Fibroblast of lung (primary cell): Measurements from ENCODE around the gene ZNF26. TPM values are rescaled to one million over a fixed set of nuclear protein-coding genes. Genes with fewer than 3 reads are reported as not detected.

Source experiments
- DNase-seq, 2 donors: peaks; one replicate each; pipeline versions ENCODE4 v3.0.0 to v3.0.0-alpha.2; 2010; ENCODE audit warnings: low read depth in 2 of 2
- H2AFZ ChIP-seq: 2 replicates; pipeline ENCODE4 v1.5.1; 2012; ENCODE audit warnings: low read length, control low read depth, inconsistent platforms
- H3K27ac ChIP-seq: 2 replicates; pipeline ENCODE4 v1.5.1; 2011; ENCODE audit warnings: low read length, control low read depth; ENCODE audit not compliant: insufficient read depth
- H3K27me3 ChIP-seq: 2 replicates; pipeline ENCODE4 v1.5.1; 2011; ENCODE audit warnings: mild to moderate bottlenecking, low read length; ENCODE audit not compliant: control insufficient read depth, insufficient read depth
- H3K36me3 ChIP-seq: 2 replicates; pipeline ENCODE4 v1.5.1; 2011; ENCODE audit warnings: low read length; ENCODE audit not compliant: control insufficient read depth, insufficient read depth
- H3K4me1 ChIP-seq: 2 replicates; pipeline ENCODE4 v1.5.1; 2011; ENCODE audit warnings: low read length; ENCODE audit not compliant: control insufficient read depth, insufficient read depth; ENCODE audit errors: extremely low read depth
- H3K4me2 ChIP-seq: 2 replicates; pipeline ENCODE4 v1.5.1; 2011; ENCODE audit warnings: low read length, control low read depth; ENCODE audit not compliant: insufficient read depth; ENCODE audit errors: extremely low read depth
- H3K4me3 ChIP-seq, 4 experiments: fragments of 200-600 bp in 1 of 4; sonication (generic) in 1 of 4; replicated peaks in 1 of 4; 2 replicates each; pipeline ENCODE4 v1.5.1; 2011 to 2016; ENCODE audit warnings: low read length in 4 of 4, low read depth in 3 of 4, mild to moderate bottlenecking in 3 of 4, control low read depth in 2 of 4, inconsistent platforms in 1 of 4, mixed read lengths in 1 of 4; ENCODE audit not compliant: insufficient read depth in 1 of 4; ENCODE audit errors: control extremely low read depth in 1 of 4
- H3K79me2 ChIP-seq: 2 replicates; pipeline ENCODE4 v1.5.1; 2012; ENCODE audit warnings: mild to moderate bottlenecking, low read length, inconsistent platforms; ENCODE audit not compliant: control insufficient read depth, insufficient read depth
- H3K9ac ChIP-seq: 2 replicates; pipeline ENCODE4 v1.5.1; 2011; ENCODE audit warnings: mild to moderate bottlenecking, low read length, control low read depth; ENCODE audit not compliant: insufficient read depth
- H3K9me3 ChIP-seq: 2 replicates; pipeline ENCODE4 v1.5.1; 2012; ENCODE audit warnings: low read depth, low read length; ENCODE audit not compliant: control insufficient read depth, insufficient read depth
- H4K20me1 ChIP-seq: 2 replicates; pipeline ENCODE4 v1.5.1; 2011; ENCODE audit warnings: low read length; ENCODE audit not compliant: control insufficient read depth, insufficient read depth; ENCODE audit errors: extremely low read depth
- EZH2 ChIP-seq: IDR thresholded peaks from 2 replicates; pipeline ENCODE4 v1.5.1; 2012; ENCODE audit warnings: low read length, control low read depth, mild to moderate bottlenecking; ENCODE audit errors: missing control alignments
- polyA plus RNA-seq, 2 donors: library from polyadenylated mRNA; depleted of rRNA in 1 of 2; stranded (reverse) in 1 of 2; unstranded in 1 of 2; fragments of >200 nt; gene quantifications; 2 replicates each; pipeline ENCODE4 v1.2.1, GENCODE V29; 2011 to 2012; ENCODE audit warnings: missing spikeins in 1 of 2
- total RNA-seq: library from RNA; depleted of rRNA; stranded (reverse); fragments of >200 nt; gene quantifications from 2 replicates; pipeline ENCODE4 v1.2.1, GENCODE V29; 2014
- TF ChIP-seq, protein P1 (sequence below), 2 donors: IDR thresholded peaks in 1 of 2; conservative IDR thresholded peaks in 1 of 2; 1 replicate in 1 of 2; 2 replicates in 1 of 2; pipeline ENCODE4 v1.5.1; 2011 to 2012; ENCODE audit warnings: low read length in 2 of 2, control low read depth in 1 of 2, inconsistent platforms in 1 of 2, low read depth in 1 of 2, mild to moderate bottlenecking in 1 of 2

Gene ZNF26
- total and polyA plus RNA-seq, 2 donors (not counting 1 experiment from before 2014, with no cell fraction given): 4.9 to 9.4 TPM

DNA sequence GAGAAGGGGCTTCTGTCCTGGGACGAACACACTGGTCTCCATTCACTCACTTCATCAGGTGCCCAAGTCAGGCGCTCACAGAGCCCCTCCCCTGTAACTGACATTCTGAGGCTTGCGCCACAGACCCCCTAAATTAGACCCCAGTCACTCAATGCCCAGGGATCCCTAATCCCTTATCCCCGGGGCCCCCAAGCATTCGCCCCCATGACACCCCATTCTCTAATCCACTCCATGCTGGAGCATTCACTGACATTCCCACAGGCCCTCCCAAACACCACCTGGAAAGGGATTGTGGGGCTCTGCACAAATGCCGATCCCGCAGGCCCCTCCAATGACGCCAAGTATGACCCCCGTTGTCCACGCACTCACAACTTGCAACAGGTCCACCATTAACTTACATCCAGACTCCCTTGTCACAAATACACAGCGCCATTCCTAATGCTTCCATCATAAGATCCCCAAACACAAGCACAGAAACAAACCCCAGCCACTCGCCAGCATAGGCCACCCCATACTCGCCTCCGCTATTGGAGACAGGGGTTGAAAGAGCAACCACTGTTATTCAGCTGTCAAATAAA, 31.6 kb upstream of the ZNF26 start:
- DNase-seq: peak in 1 of 2 donors; percentile 12
- peaks cover 2% of the 10 kb centered on the region for H3K36me3 ChIP-seq
- H3K4me1 ChIP-seq: no peaks in the 10 kb centered on the region
- H3K9ac ChIP-seq: peak overlapping the region; percentile 54
- TF ChIP-seq EZH2: no peak
- TF ChIP-seq, protein P1, sequence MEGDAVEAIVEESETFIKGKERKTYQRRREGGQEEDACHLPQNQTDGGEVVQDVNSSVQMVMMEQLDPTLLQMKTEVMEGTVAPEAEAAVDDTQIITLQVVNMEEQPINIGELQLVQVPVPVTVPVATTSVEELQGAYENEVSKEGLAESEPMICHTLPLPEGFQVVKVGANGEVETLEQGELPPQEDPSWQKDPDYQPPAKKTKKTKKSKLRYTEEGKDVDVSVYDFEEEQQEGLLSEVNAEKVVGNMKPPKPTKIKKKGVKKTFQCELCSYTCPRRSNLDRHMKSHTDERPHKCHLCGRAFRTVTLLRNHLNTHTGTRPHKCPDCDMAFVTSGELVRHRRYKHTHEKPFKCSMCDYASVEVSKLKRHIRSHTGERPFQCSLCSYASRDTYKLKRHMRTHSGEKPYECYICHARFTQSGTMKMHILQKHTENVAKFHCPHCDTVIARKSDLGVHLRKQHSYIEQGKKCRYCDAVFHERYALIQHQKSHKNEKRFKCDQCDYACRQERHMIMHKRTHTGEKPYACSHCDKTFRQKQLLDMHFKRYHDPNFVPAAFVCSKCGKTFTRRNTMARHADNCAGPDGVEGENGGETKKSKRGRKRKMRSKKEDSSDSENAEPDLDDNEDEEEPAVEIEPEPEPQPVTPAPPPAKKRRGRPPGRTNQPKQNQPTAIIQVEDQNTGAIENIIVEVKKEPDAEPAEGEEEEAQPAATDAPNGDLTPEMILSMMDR (conservative IDR thresholded peaks at IDR 0.05 in 1 of 2, IDR thresholded peaks at IDR 0.05 in 1 of 2; ENCODE audit: low read depth in 1 of 2, low read length in 2 of 2): no peak
- no peak overlapping the region for H2AFZ ChIP-seq
- H3K9me3 ChIP-seq: peaks cover 18% of the 10 kb centered on the region
- H3K27me3 ChIP-seq: no peaks in the 10 kb centered on the region
- peak overlapping the region; percentile 60 for H3K27ac ChIP-seq
- peak overlapping the region; percentile 92 for H3K4me2 ChIP-seq
- H3K79me2 ChIP-seq: peaks cover 45% of the 10 kb centered on the region
- peak overlapping the region; percentile 68 to 91 (median 72) for H3K4me3 ChIP-seq
- no peaks in the 10 kb centered on the region for H4K20me1 ChIP-seq

DNA sequence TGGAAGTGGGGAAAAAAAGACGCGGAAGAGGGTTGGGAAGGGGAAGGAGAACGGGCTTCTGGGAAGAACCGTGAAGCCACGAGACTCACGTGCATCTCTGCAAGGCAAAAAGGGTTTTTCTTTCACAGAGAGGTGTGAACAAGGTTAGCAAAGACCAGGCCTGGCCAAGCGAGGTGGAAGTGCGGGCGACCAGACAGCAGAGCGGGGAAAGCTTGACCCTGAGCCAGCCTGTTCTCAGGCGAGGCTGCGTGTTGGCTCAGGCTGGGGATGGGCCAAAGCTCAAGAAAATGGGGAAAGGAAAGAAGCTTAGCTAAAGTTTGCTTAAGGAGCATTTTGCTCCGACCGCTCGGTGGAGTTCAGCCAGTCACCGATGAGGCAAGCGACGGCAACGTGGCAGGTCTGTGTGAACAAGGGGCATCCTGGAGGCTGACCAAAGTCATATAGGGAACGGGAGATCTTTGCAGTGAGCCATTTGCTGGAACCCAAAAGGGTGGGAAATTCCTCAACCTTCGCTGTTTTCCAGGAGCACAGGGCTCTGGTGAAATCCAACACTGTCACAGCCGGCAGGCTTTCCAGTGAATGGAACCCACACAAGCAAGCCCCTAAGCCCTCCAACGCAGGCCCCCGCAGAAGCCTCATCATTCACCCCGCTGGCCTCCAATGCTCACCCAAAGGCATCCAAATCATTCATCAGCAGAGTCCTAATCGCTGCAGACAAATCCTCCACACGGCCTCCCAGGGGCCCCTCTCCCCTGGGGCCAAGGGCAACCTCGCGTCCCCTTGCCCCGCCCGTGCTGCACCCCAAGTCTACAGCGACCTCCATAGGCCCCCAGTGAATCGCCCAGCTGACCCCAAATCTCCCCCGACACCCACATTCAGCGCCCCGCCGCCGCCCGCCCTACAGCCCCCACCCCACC, 30.8 kb upstream of the ZNF26 start:
- peaks cover 2% of the 10 kb centered on the region for H3K36me3 ChIP-seq
- H3K4me3 ChIP-seq: peak overlapping the region; percentile 68 to 91 (median 72)
- peaks cover 40% of the 10 kb centered on the region for H3K79me2 ChIP-seq
- H3K9ac ChIP-seq: peak overlapping the region; percentile 75
- H3K9me3 ChIP-seq: peaks cover 16% of the 10 kb centered on the region
- peak; percentile 70 to 81 for DNase-seq
- H3K27me3 ChIP-seq: no peaks in the 10 kb centered on the region
- H3K27ac ChIP-seq: peak overlapping the region; percentile 60
- H3K4me1 ChIP-seq: no peaks in the 10 kb centered on the region
- H4K20me1 ChIP-seq: no peaks in the 10 kb centered on the region
- H2AFZ ChIP-seq: peak overlapping the region; percentile 0
- TF ChIP-seq, protein P1 (conservative IDR thresholded peaks at IDR 0.05 in 1 of 2, IDR thresholded peaks at IDR 0.05 in 1 of 2; ENCODE audit: low read depth in 1 of 2, low read length in 2 of 2): no peak
- no peak for TF ChIP-seq EZH2
- peak overlapping the region; percentile 92 for H3K4me2 ChIP-seq
